Measurements from ENCODE around the gene EIF4E. TPM values are rescaled to one million over a fixed set of nuclear protein-coding genes. Genes with fewer than 3 reads are reported as not detected.

EIF4E gene, protein sequence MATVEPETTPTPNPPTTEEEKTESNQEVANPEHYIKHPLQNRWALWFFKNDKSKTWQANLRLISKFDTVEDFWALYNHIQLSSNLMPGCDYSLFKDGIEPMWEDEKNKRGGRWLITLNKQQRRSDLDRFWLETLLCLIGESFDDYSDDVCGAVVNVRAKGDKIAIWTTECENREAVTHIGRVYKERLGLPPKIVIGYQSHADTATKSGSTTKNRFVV
- 108 and 169 TPM in 2 replicates for total RNA-seq

DNA sequence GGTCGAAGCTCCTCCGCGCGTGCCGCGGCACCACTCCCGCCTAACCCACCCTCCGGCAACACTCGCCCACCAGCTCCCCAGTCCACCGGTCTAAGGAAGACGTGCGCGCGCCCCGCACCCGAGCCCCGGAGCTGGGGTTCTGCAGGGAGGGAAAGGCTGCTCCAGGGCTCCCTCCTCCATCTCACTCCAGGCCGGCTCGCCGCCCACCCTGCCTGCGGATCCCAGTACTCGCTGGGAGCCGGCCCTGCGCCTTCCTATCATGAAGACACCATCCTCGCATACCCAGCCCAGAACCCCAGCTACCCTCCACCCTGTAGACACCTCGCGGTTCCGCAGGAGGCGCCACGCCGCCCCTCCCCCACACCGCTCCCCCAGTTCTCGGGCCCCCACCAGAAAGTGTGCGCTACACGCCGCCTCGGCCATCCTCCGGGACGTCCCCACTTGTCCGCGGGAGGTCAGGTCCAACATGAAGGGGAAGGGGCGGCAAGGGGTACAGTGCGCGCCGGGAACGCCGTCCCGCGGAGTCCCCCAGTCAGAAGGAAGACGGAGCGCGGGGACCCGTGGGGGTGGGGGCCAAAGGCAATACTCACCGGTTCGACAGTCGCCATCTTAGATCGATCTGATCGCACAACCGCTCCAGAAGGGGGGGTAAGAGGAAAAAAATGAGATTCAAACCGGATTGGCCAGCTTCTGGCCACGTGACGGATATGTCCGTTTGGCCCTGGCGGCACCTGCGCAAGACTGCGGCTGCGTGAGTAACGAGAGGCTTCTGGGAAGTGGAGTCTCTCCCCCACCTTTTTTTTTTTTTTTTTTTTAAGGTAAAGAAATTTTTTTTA is at the start of gene EIF4E:
EIF4E (minus strand) TSS at position 629 of the 836 bp plus-strand sequence; CDS start at position 608, 21 bp downstream.

Small RNA genes within 50 kb of the gene (small RNA-seq; reads per million reads assigned to genes)
- gene RNU7-149P: not detected
- not detected for gene TBCAP3

Other genes with a start within 250 kb of the EIF4E start
- gene METAP1, start 66.6 kb upstream of the EIF4E start, total RNA-seq: 43.8 and 48.8 TPM in 2 replicates
- 64.0 and 78.7 TPM in 2 replicates for gene ADH5, start 159.7 kb upstream of the EIF4E start, total RNA-seq
- not detected in 2 replicates for gene ADH4, start 215.2 kb upstream of the EIF4E start, total RNA-seq